ENCODE results near the gene ENGASE. TPM values are rescaled to one million over a fixed set of nuclear protein-coding genes. Genes with fewer than 3 reads are reported as not detected.

Gene ENGASE
- total and polyA plus RNA-seq, 3 donors from 2014 or later, result 20.3 to 48.5 (median 34.9) TPM

GRCh38 chr17:79132271-79133064 lies 57.8 kb downstream of the ENGASE start:
- no peak for DNase-seq
- peaks cover 2% of the 10 kb centered on the region for H3K4me1 ChIP-seq
- no peak for TF ChIP-seq POLR2A (IDR thresholded peaks at IDR 0.05)
- TF ChIP-seq CTCF (IDR thresholded peaks at IDR 0.05), result no peak
- H3K36me3 ChIP-seq (ENCODE audit: low read depth, missing control alignments), result no peaks in the 10 kb centered on the region
- no peaks in the 10 kb centered on the region for H3K9me3 ChIP-seq
- H3K27ac ChIP-seq, result no peak overlapping the region
- WGBS, 2 donors, result 84 to 90% methylated on average over 12 to 36 of the region's 36 CpGs
- no peak overlapping the region for H3K4me3 ChIP-seq
- no peaks in the 10 kb centered on the region for H3K27me3 ChIP-seq
- intact Hi-C loops (cut with DNase I; ENCODE audit: low total_unique reads), result no loop called here

- intact Hi-C loops (cut with DNase I; ENCODE audit: low total_unique reads), result no loop called here
- peaks cover 9% of the 10 kb centered on the region for H3K4me1 ChIP-seq
- H3K27me3 ChIP-seq, result no peaks in the 10 kb centered on the region
- H3K9me3 ChIP-seq, result no peaks in the 10 kb centered on the region
- no peak overlapping the region for H3K27ac ChIP-seq
- TF ChIP-seq POLR2A (IDR thresholded peaks at IDR 0.05) (no peak), CTCF (IDR thresholded peaks at IDR 0.05) (no peak)
- no peaks in the 10 kb centered on the region for H3K36me3 ChIP-seq (ENCODE audit: low read depth, missing control alignments)
- H3K4me3 ChIP-seq, result no peak overlapping the region
- WGBS, 2 donors, result 88% methylated on average over 1 of the region's 1 CpG; no CpG with 5 or more reads in 1 of the 2 donors
- DNase-seq, result no peak
These were observed 58.6 kb downstream of the ENGASE start for GRCh38 chr17:79133214-79133613.

GRCh38 chr17:79133985-79134384 lies 59.4 kb downstream of the ENGASE start:
- H3K4me3 ChIP-seq, result no peak overlapping the region

GRCh38 chr17:79135011-79135410 lies 60.4 kb downstream of the ENGASE start:
- TF ChIP-seq CTCF (IDR thresholded peaks at IDR 0.05), result no peak
- TF ChIP-seq POLR2A (IDR thresholded peaks at IDR 0.05), result no peak
- Histone ChIP-seq H3K4me1 (peaks cover 9% of the 10 kb centered on the region), H3K4me3 (no peak overlapping the region), H3K27ac (no peak overlapping the region), H3K27me3 (no peaks in the 10 kb centered on the region), H3K36me3 (ENCODE audit: low read depth, missing control alignments) (no peaks in the 10 kb centered on the region), H3K9me3 (no peaks in the 10 kb centered on the region)
- 89 to 98% methylated on average over 6 to 9 of the region's 9 CpGs for WGBS, 2 donors
- intact Hi-C loops (cut with DNase I; ENCODE audit: low total_unique reads), result no loop called here
- DNase-seq, result no peak

More at GRCh38 chr17:79133985-79134384, 59.4 kb downstream of the ENGASE start:
- Histone ChIP-seq H3K27me3 (no peaks in the 10 kb centered on the region), H3K27ac (no peak overlapping the region), H3K9me3 (no peaks in the 10 kb centered on the region), H3K4me1 (peaks cover 9% of the 10 kb centered on the region), H3K36me3 (ENCODE audit: low read depth, missing control alignments) (no peaks in the 10 kb centered on the region)
- intact Hi-C loops (cut with DNase I; ENCODE audit: low total_unique reads), result no loop called here
- 77 to 88% methylated on average over 7 of the region's 7 CpGs for WGBS, 2 donors
- no peak for DNase-seq
- no peak for TF ChIP-seq CTCF (IDR thresholded peaks at IDR 0.05)
- no peak for TF ChIP-seq POLR2A (IDR thresholded peaks at IDR 0.05)

Measured in testis (tissue), 3 donors.